ENCODE measurements around the gene NUDT17.

DNA sequence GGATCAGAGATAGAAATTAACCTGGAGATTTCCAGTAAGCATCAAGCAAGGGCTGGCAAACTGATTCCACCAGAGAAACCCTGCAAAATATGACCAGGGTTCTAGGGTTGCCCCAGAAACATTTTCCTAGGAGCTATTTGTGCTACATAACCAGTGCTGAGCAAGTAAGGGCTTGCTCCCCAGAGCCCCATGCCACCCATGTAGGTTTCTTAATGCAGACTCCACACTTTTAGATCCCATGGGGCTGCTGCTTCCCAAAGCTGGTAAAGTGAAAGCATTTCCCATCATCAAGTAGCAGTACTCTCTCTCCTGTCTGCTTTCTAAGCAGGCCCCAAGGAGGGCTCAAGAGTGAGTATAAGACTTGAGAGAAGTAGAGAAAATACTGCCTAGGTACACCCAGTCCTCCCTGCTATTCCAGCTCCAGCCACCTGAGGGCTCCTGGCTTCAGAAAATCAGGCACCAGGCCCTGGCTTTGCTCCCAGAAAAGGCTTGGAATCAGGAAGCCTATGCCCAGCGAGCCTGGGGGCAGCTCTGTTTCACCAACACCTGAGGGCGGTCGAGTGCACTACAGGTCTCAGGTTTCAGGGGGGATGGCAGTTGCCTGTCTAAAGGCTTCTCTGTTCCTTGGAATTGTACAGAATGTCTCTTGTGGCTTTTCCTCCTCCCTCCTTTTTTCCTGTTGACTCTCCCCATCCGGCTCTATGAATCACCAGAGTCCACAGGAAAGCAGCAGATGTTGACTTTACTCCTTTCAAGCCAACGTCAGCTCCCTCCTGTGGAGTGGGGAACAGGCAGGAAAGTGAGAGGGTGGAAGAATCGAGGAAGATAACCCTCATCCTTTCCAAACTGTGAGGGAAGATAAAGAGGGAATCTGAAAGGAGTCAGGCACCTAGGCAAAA is 46.4 kb downstream of the NUDT17 start:
- TF ChIP-seq POLR2AphosphoS5 (IDR thresholded peaks at IDR 0.05; ENCODE audit: borderline replicate concordance, low read depth, low read length) (no peak), EZH2 (IDR thresholded peaks at IDR 0.05) (no peak)
